Fibroblast of lung (primary cell): ENCODE data around the gene SLC2A3. TPM values are rescaled to one million over a fixed set of nuclear protein-coding genes. Genes with fewer than 3 reads are reported as not detected.
"Not testable (repeated sequence)": the region's sequence is repeated elsewhere in the genome, so short reads cannot be mapped to it uniquely, and the experiment has no call there.

Source experiments
- DNase-seq, 2 donors: peaks; one replicate each; pipeline versions ENCODE4 v3.0.0 to v3.0.0-alpha.2; 2010; ENCODE audit warnings: low read depth in 2 of 2
- H2AFZ ChIP-seq: 2 replicates; pipeline ENCODE4 v1.5.1; 2012; ENCODE audit warnings: low read length, control low read depth, inconsistent platforms
- H3K27ac ChIP-seq: 2 replicates; pipeline ENCODE4 v1.5.1; 2011; ENCODE audit warnings: low read length, control low read depth; ENCODE audit not compliant: insufficient read depth
- H3K27me3 ChIP-seq: 2 replicates; pipeline ENCODE4 v1.5.1; 2011; ENCODE audit warnings: mild to moderate bottlenecking, low read length; ENCODE audit not compliant: control insufficient read depth, insufficient read depth
- H3K36me3 ChIP-seq: 2 replicates; pipeline ENCODE4 v1.5.1; 2011; ENCODE audit warnings: low read length; ENCODE audit not compliant: control insufficient read depth, insufficient read depth
- H3K4me1 ChIP-seq: 2 replicates; pipeline ENCODE4 v1.5.1; 2011; ENCODE audit warnings: low read length; ENCODE audit not compliant: control insufficient read depth, insufficient read depth; ENCODE audit errors: extremely low read depth
- H3K4me2 ChIP-seq: 2 replicates; pipeline ENCODE4 v1.5.1; 2011; ENCODE audit warnings: low read length, control low read depth; ENCODE audit not compliant: insufficient read depth; ENCODE audit errors: extremely low read depth
- H3K4me3 ChIP-seq, 4 experiments: fragments of 200-600 bp in 1 of 4; sonication (generic) in 1 of 4; replicated peaks in 1 of 4; 2 replicates each; pipeline ENCODE4 v1.5.1; 2011 to 2016; ENCODE audit warnings: low read length in 4 of 4, low read depth in 3 of 4, mild to moderate bottlenecking in 3 of 4, control low read depth in 2 of 4, inconsistent platforms in 1 of 4, mixed read lengths in 1 of 4; ENCODE audit not compliant: insufficient read depth in 1 of 4; ENCODE audit errors: control extremely low read depth in 1 of 4
- H3K79me2 ChIP-seq: 2 replicates; pipeline ENCODE4 v1.5.1; 2012; ENCODE audit warnings: mild to moderate bottlenecking, low read length, inconsistent platforms; ENCODE audit not compliant: control insufficient read depth, insufficient read depth
- H3K9ac ChIP-seq: 2 replicates; pipeline ENCODE4 v1.5.1; 2011; ENCODE audit warnings: mild to moderate bottlenecking, low read length, control low read depth; ENCODE audit not compliant: insufficient read depth
- H3K9me3 ChIP-seq: 2 replicates; pipeline ENCODE4 v1.5.1; 2012; ENCODE audit warnings: low read depth, low read length; ENCODE audit not compliant: control insufficient read depth, insufficient read depth
- H4K20me1 ChIP-seq: 2 replicates; pipeline ENCODE4 v1.5.1; 2011; ENCODE audit warnings: low read length; ENCODE audit not compliant: control insufficient read depth, insufficient read depth; ENCODE audit errors: extremely low read depth
- CTCF ChIP-seq, 2 donors: IDR thresholded peaks in 1 of 2; conservative IDR thresholded peaks in 1 of 2; 1 replicate in 1 of 2; 2 replicates in 1 of 2; pipeline ENCODE4 v1.5.1; 2011 to 2012; ENCODE audit warnings: low read length in 2 of 2, control low read depth in 1 of 2, inconsistent platforms in 1 of 2, low read depth in 1 of 2, mild to moderate bottlenecking in 1 of 2
- EZH2 ChIP-seq: IDR thresholded peaks from 2 replicates; pipeline ENCODE4 v1.5.1; 2012; ENCODE audit warnings: low read length, control low read depth, mild to moderate bottlenecking; ENCODE audit errors: missing control alignments
- polyA plus RNA-seq, 2 donors: library from polyadenylated mRNA; depleted of rRNA in 1 of 2; stranded (reverse) in 1 of 2; unstranded in 1 of 2; fragments of >200 nt; gene quantifications; 2 replicates each; pipeline ENCODE4 v1.2.1, GENCODE V29; 2011 to 2012; ENCODE audit warnings: missing spikeins in 1 of 2
- total RNA-seq: library from RNA; depleted of rRNA; stranded (reverse); fragments of >200 nt; gene quantifications from 2 replicates; pipeline ENCODE4 v1.2.1, GENCODE V29; 2014

Gene SLC2A3
- total and polyA plus RNA-seq, 2 donors (not counting 1 experiment from before 2014, with no cell fraction given) = 124 to 127 TPM

GRCh38 chr12:7929083-7929792 lies 6.7 kb downstream of the SLC2A3 start:
- Histone ChIP-seq H4K20me1 (no peaks in the 10 kb centered on the region), H3K4me3 (no peak overlapping the region), H3K27ac (no peak overlapping the region), H3K9me3 (no peaks in the 10 kb centered on the region), H3K9ac (no peak overlapping the region), H3K27me3 (no peaks in the 10 kb centered on the region), H3K79me2 (peaks cover 40% of the 10 kb centered on the region), H2AFZ (no peak overlapping the region), H3K4me2 (no peak overlapping the region), H3K36me3 (peaks cover 18% of the 10 kb centered on the region), H3K4me1 (peaks cover 4% of the 10 kb centered on the region)
- no peak for DNase-seq
- TF ChIP-seq CTCF (conservative IDR thresholded peaks at IDR 0.05 in 1 of 2, IDR thresholded peaks at IDR 0.05 in 1 of 2; ENCODE audit: low read depth in 1 of 2, low read length in 2 of 2) (no peak), EZH2 (no peak)

- no peak overlapping the region for H3K27ac ChIP-seq
- H3K4me3 ChIP-seq = no peak overlapping the region
- no peaks in the 10 kb centered on the region for H3K27me3 ChIP-seq
- H3K79me2 ChIP-seq = peaks cover 22% of the 10 kb centered on the region
- no peak overlapping the region for H3K4me2 ChIP-seq
- H3K36me3 ChIP-seq = peaks cover 16% of the 10 kb centered on the region
- H4K20me1 ChIP-seq = no peaks in the 10 kb centered on the region
- H3K9ac ChIP-seq = no peak overlapping the region
- DNase-seq = no peak
- H3K4me1 ChIP-seq = no peaks in the 10 kb centered on the region
- H3K9me3 ChIP-seq = no peaks in the 10 kb centered on the region
- H2AFZ ChIP-seq = no peak overlapping the region
- no peak for TF ChIP-seq CTCF (conservative IDR thresholded peaks at IDR 0.05 in 1 of 2, IDR thresholded peaks at IDR 0.05 in 1 of 2; ENCODE audit: low read depth in 1 of 2, low read length in 2 of 2)
- no peak for TF ChIP-seq EZH2
Measured at GRCh38 chr12:7927470-7927869, 8.5 kb downstream of the SLC2A3 start.

- not testable (repeated sequence) for H3K27ac ChIP-seq, DNase-seq, H4K20me1 ChIP-seq, H3K4me1 ChIP-seq, H3K4me2 ChIP-seq, H3K9me3 ChIP-seq, H3K9ac ChIP-seq, H3K27me3 ChIP-seq, H3K4me3 ChIP-seq, H2AFZ ChIP-seq
- Histone ChIP-seq H3K36me3 (peaks cover 19% of the 10 kb centered on the region), H3K79me2 (peaks cover 13% of the 10 kb centered on the region)
Measured at GRCh38 chr12:7926068-7926666, 9.8 kb downstream of the SLC2A3 start.
